Germinal center (tissue), 1 donor: ENCODE measurements around the gene FMNL2.
"Not testable (repeated sequence)": the region's sequence is repeated elsewhere in the genome, so short reads cannot be mapped to it uniquely, and the experiment has no call there.

Source experiments
- DNase-seq: peaks from one replicate; pipeline ENCODE4 v3.0.0; 2012; ENCODE audit warnings: mixed read lengths, low spot score

Gene FMNL2

DNA sequence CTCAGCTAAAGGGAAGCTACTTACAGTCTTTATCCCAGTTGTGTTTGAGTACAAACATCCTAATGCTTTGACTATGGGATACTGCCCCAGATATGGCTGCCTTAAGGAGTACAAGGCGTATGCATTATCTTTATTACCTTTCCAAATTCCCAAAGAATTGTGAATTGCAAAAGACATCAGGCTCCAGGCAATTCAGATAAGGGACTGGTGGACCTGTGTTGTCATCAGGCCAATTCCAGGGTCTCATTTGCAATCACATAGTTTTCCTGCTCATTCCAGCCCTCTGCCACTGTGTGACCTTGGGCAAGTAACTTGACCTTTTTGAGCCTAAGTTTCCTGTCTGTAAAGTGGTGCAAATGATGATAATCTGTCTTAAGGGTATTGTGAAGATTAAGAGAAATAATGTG, 137.5 kb downstream of the FMNL2 start:
- DNase-seq = no peak

DNA sequence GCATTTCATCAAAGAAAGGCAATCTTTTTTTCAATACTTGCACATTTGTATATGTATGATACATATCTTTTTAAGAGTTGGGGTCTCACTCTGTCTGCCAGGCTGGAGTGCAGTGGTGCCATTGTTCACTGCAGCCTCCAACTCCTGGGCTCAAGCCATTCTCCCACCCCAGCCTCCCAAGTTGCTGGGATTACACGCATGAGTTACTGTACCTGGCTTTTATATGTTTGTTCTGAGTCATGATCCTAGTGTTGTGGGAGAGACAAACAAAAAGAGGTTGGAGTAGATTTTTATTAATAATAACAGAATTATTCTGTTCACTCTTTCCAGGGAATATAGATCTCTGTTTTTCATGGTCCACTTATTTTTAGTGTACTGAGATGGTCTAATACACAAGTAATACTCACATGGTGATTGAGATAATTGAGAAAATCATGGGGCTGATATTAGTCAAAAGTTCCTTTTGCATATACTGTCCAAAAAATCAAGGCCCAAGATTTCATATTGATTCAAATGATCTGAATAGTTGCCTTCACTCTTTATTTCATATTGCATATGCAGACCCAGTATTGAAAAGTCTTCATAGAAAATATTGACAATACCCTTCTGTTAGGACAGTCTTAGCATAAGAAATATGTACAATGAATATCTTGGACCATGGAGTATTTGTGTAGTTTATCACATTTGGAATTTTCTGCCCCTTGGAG, 138.3 kb downstream of the FMNL2 start:
- no peak for DNase-seq

DNA sequence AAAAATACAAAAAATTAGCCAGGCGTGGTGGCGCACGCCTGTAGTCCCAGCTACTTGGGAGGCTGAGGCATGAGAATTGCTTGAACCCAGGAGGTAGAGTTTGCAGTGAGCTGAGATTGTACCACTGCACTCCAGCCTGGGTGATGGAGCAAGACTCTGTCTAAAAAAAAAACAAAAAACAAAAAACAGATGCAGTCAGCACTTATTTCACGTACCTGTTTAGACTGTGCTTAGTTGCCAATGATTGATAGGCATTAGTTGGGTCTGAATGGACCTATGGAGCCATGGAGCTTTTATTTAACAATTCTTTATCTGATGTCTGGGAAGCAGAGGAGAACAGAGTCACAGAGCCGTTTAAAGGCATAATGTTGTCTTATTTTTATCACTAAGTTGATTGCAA, 139.5 kb downstream of the FMNL2 start:
- not testable (repeated sequence) for DNase-seq

DNA sequence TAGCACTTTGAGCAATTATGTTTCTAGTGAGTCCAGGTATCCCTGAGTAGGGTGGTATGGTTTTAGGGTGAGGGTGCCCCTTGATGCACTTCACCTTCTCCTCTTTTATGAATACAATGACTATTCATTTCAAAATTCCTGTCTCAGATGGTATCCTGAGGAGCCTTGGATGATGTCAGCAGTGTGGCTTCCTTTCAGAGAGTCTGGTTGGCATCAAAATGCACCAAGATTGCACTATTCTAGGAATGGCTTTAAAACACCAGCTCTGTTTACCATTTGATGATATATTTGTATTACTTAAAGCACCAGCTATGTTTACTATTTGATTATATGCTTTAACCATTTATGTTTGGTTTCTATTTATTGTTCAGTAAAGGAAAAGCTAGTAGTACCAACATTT, 141.0 kb downstream of the FMNL2 start:
- no peak for DNase-seq

DNA sequence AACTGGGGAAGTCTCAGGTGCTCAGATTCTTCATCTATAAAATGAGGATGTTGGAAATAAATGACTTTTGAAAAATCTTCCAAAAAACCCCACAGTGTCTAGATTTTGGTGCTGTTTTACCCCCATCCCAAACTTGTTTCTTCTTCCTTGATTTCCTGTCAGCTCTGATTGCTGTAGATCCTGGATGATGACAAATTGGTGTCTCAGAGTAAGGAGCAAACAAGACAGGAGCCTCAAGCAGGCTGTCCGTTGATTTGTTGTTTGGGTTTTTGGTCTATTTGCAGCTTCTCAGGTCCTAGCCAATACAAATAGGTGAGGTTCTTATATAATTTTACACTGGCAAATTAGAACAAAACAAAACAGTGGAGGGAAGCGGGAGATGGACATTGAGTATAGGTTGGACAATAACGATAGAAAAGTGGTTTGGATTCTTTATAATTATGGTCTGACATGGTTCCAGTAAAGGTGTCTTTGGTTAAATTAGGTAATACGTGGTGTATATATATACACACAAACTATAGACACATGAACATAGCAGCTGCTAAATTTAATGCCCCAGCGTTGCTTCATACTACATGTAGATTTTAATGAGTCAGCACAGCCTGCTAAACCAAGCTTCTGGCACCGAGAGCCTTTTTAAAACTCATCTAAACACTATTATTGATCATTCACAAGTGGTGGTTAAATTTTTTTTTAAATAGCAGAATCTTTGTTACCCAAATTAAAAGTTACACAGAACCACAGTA, 142.5 kb downstream of the FMNL2 start:
- DNase-seq = no peak

DNA sequence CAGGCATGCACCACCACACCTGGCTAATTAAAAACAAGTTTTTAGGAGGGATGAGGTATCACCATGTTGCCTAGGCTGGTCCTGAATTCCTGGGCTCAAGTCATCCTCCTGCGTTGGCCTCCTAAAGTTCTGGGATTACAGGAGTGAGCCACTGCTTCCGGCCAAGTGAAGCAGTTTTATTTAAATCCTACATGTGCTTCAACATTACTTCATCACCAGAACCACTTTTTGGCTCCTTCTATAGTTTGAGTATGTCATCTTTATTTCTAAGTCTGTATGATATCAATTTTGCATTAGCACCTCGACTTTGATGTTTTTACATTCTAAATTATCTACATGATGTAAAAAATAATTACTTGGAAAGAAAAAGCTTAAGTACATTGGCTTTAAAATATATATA, 144.3 kb downstream of the FMNL2 start:
- no peak for DNase-seq

DNA sequence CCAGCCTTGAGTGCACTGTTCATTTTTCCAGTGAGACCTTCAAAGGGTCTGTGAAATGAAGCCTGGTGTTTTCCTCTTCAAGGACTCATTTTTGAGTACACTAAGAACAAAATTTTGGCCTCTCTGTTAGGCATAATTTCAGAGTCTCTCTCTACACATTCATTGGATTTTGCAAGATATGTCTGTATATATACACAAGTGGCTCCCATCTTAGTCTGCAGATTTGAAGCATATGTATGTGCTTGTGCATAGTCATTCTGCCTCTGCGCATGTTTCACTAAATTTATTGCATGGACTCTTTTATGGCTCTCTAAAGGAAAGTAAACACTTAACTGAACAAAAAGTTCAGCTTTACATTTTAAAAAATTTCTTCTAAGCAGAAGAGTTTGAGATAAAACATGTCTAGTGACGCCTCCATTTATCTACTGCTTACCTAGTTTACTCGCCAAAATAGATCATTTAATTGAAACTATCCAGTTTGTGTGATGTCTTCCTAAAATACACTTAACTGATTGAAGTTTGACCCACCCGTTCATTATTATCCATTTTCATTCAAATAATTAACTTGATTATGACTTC, 145.9 kb downstream of the FMNL2 start:
- DNase-seq = no peak

DNA sequence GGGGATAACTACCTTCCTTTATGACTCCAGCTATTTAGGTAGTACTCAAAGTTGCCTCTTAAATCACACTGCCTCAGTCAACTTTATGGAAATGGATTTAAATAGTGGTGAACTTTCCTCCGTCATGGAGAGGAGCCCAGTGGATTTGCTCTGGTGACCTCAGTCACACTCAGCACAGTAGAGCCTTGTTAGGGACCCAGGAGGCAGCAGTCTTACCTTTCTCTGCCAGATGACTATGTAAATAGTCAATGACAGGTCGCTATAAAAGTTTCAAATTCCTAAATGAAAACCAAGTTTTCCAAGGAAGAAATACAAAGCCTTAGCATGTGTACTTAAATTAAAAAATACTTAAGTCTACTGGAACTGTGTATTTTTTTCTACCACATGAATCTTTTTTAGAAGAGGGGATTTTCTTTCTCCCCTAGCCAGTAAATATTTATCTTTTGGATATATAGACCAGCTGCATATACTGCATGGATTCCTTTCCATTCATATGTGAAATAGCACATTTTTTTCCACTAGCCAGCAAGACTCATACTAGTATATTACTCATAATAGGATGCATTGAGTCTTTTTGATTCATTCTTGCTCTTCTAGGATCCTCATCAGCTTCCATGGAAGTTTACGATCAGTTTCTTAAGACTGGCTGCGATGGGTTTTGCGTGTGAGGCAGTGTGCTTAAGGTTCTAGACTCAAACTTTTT, 147.1 kb downstream of the FMNL2 start:
- no peak for DNase-seq

DNA sequence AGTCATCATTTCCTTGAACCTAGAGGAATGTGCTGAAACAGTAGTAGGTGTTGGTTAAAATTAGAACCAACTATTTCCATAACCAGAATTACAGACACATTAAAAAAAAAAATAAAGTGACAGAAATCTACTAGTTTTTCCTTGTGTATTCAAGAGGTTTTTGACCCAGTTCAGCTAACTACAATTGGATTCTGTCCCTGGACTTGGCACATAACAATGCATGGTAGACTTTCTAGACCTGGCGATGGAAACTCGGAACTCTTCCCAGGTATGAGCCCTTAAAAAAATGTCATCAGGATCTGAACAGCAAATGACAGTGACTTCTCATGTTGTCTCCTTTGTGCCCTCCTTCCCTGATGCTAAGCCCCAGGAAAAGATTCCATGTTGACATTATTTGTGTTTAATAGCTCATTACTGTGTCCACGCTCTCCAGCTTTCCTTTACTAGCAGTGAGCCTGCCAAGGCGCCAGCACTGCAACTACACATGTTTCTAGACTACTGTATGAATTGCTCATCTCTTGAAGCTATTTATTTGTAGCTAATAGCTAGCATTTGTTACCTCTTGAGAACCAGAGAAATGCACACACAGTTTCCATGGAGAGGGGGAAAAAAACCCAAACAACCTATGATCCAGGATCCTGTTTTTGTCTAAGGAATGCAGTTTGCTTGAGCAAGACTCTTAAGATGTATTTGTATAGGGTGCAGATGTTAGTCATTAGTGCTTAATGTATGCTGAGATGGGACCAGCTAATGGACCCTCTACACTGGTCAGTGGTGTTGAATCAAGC, 148.5 kb downstream of the FMNL2 start:
- DNase-seq = no peak

DNA sequence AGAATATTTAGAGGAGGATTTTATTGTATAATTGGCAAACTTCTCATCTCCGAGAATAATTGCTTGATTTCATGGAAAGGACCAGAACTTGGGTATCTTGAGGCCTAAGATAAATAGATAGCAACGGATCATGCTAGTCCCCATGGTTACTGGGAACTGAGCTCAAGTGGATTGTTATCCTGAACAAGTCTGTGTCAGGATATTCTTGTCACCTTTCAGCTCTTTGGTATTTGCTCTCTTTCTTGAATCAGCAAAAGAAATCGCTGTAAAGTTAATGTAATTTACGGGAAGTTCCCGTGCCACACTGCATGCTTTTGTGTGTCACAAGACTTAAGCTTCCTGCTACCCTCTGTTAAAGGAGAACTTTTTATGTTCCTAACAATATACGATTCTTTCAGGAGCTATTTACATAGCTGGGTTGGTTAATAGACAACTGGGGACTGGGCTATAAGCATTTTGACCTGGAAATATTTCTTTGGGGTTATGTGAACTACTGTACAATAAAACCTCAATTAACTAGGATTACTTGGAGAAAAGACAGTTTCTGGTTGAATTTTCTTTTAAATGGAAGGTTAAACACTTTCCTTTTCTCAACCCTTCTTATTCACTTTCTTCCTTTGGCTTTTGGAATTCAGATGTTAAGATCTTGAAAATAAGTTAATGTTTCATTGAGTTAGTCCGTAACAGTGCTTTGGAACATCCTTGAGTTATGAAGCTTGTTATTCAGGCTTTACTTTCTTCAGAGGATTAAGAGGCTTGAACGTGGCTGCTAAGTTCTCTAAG, 151.2 kb downstream of the FMNL2 start:
- no peak for DNase-seq

DNA sequence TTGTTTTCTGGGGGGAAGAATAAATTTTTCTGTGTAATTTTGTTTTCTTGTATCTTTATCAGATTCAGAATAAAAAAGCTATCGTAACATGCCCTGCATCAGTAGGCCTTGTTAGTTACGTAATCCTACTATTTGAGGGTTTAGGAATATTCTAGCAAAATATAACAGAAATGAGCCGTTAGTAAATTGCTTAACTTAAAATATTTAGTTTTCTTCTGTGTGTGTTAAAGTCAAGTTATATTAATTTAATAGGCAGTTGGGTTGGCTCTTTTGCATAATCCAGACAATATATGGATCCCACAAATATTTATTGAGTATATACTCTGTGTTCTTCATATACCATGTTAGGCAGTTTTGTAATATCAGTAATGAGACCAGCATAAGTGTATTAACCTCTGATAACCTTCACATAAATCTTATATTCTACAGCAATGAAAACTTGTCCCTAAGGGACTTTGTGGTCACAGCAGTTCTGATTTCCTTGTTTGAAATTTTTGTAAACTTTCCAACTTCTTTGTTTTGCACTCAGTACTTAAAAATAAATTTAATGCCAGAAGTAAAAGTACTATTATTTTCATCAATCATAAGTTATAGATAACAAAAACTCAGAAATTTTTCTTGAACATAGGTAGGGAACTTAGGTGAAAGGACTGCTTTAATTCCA, 151.9 kb downstream of the FMNL2 start:
- no peak for DNase-seq

DNA sequence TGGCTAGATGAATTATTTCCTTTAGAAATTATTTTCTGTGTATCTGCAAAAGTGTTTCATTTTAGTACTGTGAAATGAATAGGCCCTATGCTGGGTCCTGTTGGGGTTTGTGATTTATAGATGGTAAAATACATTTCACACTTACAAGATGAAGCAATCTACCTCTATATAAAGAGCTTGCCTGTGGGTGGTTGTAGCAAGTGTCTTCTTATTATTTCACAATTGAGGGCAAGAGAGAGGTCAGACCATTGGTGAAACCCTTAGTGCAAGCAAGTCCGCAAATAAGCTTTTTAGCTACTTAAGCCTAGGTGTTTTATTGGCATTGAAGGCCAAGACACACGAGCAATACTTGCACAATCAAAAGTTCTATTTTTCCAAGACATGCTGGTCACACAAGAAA, 153.1 kb downstream of the FMNL2 start:
- DNase-seq = no peak

DNA sequence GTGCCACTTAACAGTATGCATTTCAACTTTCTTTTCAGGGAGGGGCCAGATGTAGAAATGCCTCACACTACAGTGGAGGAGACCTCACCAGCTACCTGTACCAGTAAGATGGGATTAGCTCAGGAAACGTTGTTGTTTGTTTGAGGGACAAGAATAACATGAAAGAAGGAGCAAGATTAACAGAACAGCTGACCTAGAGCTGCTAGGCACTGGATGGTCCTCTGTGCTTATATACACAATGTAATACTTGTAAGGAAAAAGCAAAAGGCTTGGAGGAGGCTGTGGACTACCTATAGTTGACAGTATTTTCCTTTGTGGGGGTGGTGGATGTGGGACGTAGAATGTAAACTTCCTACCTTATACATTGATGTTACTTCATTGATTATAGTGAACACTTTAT, 154.4 kb downstream of the FMNL2 start:
- DNase-seq = no peak

DNA sequence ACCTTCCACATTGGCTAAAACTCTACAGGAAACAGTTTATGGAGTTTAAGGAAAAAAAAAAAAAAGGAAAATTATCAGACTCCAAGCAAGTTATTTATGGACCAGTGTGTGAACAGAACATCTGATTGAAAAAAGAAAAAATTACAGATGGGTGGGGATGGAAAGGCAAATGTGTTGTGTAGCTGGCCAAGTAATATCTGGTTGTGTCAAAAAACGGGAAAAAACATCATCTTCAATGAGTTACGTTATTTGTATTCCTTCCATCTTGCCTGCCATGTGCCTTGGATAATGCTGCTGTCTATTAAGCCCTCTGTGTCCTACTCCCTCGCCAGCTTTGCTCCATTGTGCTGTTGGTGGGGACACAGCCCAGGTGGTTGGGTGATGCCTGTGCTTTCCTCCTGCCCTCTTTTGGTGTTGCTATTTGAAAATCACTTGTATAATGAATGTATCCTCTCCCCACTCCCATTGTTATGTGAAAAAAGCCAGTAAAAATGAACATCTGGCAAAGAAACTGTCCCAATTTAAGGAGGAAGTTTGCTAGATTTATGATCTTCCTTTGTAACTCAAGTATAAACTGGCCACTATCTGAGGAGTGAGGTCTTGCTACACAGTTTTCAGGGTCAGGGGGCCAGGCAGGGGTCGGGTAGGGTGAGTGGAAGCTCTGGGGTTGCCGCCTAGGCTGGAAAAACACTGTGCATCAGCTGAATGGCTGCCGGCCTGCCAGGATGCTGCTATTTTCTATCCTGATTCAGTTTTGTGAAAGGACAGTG, 155.9 kb downstream of the FMNL2 start:
- no peak for DNase-seq

DNA sequence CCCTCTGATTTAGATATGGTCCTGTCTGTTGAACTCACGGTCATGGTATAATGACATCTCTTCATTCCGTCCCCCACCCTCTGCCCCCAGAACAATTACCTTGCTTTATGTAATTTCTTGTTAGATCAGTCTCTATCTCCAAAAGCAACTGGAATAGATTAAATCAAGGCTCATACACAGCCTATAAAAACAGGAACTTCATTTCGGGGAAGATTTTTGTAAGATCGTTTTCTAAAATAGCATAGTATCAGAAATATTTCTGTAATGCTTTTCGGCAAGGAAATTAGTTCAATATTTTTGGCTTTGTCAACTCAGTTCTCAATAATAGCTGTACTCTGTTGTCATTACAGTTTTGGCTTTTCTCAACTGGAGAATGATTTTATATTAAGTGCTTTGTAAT, 157.2 kb downstream of the FMNL2 start:
- DNase-seq = no peak

DNA sequence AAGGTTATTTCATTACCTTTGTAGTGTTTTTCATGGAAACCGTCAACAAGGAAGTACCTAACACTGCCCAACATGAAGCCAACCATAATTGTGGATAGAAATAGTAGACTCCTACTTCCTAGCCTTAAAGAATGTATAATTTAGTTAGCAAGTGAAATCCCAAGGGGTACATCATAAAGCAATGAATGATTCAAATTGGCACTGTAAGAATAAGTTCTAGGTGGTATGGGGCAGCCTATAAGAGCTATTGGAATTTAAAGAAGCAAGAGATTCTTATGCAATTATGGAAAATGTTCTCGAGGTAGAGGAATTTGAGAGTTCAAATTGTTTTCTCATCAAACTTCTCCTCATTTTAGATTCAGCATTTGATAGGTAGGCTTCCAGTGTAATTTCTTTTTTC, 157.9 kb downstream of the FMNL2 start:
- no peak for DNase-seq

DNA sequence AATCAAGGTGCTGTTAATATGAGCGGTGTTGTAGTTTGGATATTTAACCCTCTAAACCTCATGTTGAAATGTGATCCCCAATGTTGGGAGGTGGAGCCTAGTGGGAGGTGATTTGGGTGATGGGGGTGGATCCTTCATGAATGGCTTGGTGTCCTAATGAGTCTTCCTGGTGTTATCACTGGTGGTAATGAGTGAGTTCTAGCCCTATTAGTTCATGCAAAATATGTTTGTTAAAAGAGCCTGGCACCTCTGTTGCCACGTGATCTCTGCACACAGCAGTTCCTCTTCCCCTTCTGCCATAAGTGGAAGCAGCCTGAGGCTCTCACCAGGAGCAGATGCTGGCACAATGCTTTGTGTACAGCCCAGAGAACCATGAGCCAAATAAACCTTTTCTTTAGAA, 158.4 kb downstream of the FMNL2 start:
- DNase-seq = no peak

DNA sequence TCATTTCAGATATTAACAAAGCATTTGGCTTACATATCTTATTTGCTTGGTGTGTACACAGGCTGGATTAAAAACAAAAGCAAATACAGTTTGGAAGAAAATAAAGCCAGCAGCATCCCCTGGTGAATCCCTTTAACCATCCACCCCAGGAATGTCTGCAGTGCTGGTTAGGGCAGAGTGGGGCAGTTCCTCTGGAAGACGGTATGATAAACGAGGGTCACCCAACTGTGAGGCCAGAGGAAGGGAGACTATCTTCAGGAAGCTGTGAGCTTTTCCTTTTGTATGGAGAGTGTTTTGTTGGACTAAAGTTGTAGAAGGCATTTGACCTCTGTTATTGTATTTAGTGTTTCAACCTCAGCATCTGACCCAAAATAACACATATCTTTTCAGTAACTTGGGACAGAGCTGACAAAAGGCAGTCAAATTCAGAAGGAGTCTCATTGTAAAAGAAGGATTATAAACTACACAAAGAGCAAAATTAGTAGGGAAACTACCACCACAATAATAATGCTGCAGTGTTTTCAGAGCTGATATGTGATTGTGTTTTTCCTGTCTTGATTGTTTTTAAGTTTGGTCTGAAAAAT, 159.1 kb downstream of the FMNL2 start:
- DNase-seq = no peak

DNA sequence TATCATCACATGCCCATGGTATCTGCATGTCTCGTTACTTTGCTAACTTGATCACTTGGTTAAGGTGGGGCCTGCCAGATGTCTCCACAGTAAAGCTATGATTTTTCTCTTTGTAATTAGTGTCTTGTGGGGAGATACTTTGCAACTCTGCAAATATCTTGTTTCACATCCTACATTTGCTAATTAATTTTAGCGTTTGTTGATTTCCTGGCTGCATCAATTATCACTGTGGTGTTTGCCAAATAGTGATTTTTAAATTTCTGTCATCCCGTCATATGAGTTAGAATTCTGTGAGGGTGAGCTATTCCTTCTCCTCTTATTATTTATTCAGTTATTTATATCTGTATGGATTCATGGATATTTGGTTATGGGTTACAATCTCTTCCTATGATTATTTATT, 161.4 kb downstream of the FMNL2 start:
- no peak for DNase-seq
